GM12865 (cell line): ENCODE measurements around the gene ZFX.

Experiments used
- DNase-seq: peaks from one replicate; pipeline ENCODE4 v3.0.0; 2010; ENCODE audit warnings: low read depth
- H3K4me3 ChIP-seq: 2 replicates; pipeline ENCODE4 v1.5.1; 2011; ENCODE audit warnings: mild to moderate bottlenecking, low read depth, low read length, control low read depth
- TF ChIP-seq, protein P1 (sequence below): IDR thresholded peaks from 2 replicates; pipeline ENCODE4 v1.5.1; 2011; ENCODE audit warnings: low read length, control low read depth, low read depth, inconsistent platforms; ENCODE audit not compliant: insufficient read depth; ENCODE audit errors: missing control alignments

ZFX gene

DNA sequence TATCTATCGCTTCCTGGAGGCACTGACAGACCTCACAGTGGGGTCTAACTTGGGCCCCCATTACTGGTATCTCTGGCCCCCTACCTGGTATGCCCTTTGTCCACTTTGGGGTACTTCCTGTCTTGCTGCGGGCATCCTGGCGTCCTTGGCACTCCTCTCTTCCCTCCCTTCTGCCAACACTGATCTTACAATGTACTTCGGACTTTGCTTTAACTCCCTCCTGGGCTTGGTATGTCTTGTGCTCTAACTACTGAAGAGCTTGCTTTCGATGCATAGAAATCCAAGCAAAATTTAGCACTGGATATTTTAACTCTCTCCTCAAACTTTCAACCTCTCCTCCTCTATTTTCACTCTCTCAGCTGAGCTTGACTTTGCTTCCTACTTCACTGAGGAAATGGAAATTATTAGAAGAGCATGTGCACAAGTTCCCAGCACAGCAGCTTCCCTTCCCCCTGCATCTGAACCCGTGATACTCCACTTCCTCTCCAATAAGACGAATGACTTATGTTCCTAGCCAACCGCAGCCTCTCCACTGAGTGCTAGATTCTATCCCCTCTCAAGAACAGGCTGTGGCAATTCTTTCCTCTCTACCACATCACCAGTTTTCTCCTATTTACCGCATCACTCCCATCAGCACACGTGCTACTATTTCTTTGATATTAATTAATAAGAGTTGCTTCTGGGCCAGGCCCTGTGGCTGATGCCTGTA is 111.5 kb downstream of the ZFX start:
- H3K4me3 ChIP-seq, result no peak overlapping the region
- TF ChIP-seq, protein P1, sequence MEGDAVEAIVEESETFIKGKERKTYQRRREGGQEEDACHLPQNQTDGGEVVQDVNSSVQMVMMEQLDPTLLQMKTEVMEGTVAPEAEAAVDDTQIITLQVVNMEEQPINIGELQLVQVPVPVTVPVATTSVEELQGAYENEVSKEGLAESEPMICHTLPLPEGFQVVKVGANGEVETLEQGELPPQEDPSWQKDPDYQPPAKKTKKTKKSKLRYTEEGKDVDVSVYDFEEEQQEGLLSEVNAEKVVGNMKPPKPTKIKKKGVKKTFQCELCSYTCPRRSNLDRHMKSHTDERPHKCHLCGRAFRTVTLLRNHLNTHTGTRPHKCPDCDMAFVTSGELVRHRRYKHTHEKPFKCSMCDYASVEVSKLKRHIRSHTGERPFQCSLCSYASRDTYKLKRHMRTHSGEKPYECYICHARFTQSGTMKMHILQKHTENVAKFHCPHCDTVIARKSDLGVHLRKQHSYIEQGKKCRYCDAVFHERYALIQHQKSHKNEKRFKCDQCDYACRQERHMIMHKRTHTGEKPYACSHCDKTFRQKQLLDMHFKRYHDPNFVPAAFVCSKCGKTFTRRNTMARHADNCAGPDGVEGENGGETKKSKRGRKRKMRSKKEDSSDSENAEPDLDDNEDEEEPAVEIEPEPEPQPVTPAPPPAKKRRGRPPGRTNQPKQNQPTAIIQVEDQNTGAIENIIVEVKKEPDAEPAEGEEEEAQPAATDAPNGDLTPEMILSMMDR, result no peak
- DNase-seq, result peak; percentile 3

DNA sequence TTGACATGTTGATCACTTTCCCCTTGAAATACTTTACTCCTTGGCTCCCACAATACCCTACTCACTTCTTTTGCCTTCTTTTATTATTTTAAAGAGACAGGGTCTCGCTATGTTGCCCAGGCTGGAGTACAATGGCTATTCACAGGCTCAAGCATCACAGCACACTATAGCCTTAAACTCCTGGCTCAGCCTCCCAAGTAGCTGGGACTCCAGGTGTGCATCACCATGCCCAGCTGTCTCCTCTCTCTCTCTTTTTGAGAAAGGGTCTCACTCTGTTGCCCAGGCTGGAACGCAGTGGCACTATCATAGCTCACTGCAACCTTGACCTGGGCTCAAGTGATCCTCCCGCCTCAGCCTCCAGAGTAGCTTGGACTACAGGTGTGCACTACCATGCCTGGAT is 112.8 kb downstream of the ZFX start:
- TF ChIP-seq, protein P1, result no peak
- H3K4me3 ChIP-seq, result no peak overlapping the region
- no peak for DNase-seq

DNA sequence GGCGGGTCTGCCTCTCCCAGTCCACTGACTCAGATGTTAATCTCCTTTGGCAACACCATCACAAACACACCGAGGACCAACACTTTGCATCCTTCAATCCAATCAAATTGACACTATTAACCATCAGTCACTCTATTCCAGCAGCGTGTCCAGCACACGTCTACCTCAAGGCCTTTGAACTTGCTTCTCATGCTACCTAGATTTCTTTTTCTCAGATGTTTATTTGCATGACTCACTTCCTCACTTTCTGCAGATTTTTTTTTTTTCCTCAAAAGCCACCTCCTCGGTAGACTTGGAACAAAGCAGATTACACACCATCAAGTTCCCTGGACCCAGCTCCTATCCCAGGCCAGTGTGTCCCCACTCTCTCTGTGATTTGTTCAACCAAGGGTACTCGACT is 114.9 kb downstream of the ZFX start:
- H3K4me3 ChIP-seq, result no peak overlapping the region
- TF ChIP-seq, protein P1, result no peak
- DNase-seq, result no peak
